Posterior vena cava (tissue), 2 donors: ENCODE data around the gene LGALS9. TPM values are rescaled to one million over a fixed set of nuclear protein-coding genes. Genes with fewer than 3 reads are reported as not detected.
A peak's percentile ranks its signal among the peaks of the same experiment; 100 is the strongest.

ENCODE experiments used
- DNase-seq: peaks from one replicate; pipeline ENCODE4 v3.0.0-alpha.2; 2020; ENCODE audit warnings: low spot score
- intact Hi-C, 2 donors: fragments of 100-400 bp; cut with DNase I; formaldehyde crosslinking; loops; one replicate each; pipeline versions ENCODE4 v1.14.1 to v1.14.2; 2022 to 2023
- long read RNA-seq, 2 donors: library from polyadenylated mRNA; unstranded; transcript quantifications; one replicate each; pipeline ENCODE4 v2.0.0, GENCODE V29; 2020 to 2021
- total RNA-seq, 2 donors: library from RNA; stranded (reverse); fragmentation: NEBNext Ultra II Directional; extraction: Animal tissue kit (Norgen Biotek cat#: 25700); gene quantifications; one replicate each; pipeline ENCODE4 v1.2.1, GENCODE V29; 2021
- donor health status: DM: yes; HTN: yes; CAD: no.
- donor health status: DM: yes; HTN: yes; CAD: no.

The LGALS9 gene
- 10 to 100 TPM; 53.9 to 56.9 TPM for total RNA-seq
- long read RNA-seq, donor 1, partial matches to known transcripts, result 2 of 7 reads
- long read RNA-seq, donor 1, other reads (novel, unspliced or antisense), result 2 of 7 reads
- long read RNA-seq, donor 2, transcript LGALS9-201 (10 exons, 3,018 nt), result major isoform, 9 of 24 reads
- long read RNA-seq, donor 2, partial matches to known transcripts, result 6 of 24 reads
- long read RNA-seq, donor 2, other reads (novel, unspliced or antisense), result 3 of 24 reads

GRCh38 chr17:27630607-27631410, at the start of gene LGALS9:
Gene LGALS9, plus strand, starts transcription at chr17:27631188. Its CDS starts 78 bp downstream, at chr17:27631266.
- DNase-seq, result no peak
- intact Hi-C loops, result no loop called here

GRCh38 chr17:27582696-27583095, 48.3 kb upstream of the LGALS9 start:
- intact Hi-C loops, result no loop called here
- DNase-seq, result no peak

GRCh38 chr17:27585153-27585681, 45.8 kb upstream of the LGALS9 start:
- DNase-seq, result no peak
- intact Hi-C loops, result no loop called here

GRCh38 chr17:27585792-27586191, 45.2 kb upstream of the LGALS9 start:
- intact Hi-C loops, result no loop called here
- DNase-seq, result no peak

- DNase-seq, result no peak
- intact Hi-C loops, result no loop called here
These were observed 44.7 kb upstream of the LGALS9 start for GRCh38 chr17:27586203-27586721.

GRCh38 chr17:27588354-27588753, 42.6 kb upstream of the LGALS9 start:
- no peak for DNase-seq
- intact Hi-C loops, result no loop called here

- intact Hi-C loops, result no loop called here
These were observed 40.1 kb upstream of the LGALS9 start for GRCh38 chr17:27590864-27591263.

GRCh38 chr17:27591986-27592385, 39.0 kb upstream of the LGALS9 start:
- intact Hi-C loops, result no loop called here
- DNase-seq, result no peak

More at GRCh38 chr17:27590864-27591263, 40.1 kb upstream of the LGALS9 start:
- DNase-seq, result no peak

GRCh38 chr17:27593232-27593856, 37.6 kb upstream of the LGALS9 start:
- no peak for DNase-seq
- intact Hi-C loops, result no loop called here

- intact Hi-C loops, result no loop called here
- DNase-seq, result no peak
These were observed 37.1 kb upstream of the LGALS9 start for GRCh38 chr17:27593857-27594255.

GRCh38 chr17:27595208-27595607, 35.8 kb upstream of the LGALS9 start:
- intact Hi-C loops, result no loop called here

GRCh38 chr17:27596096-27596495, 34.9 kb upstream of the LGALS9 start:
- intact Hi-C loops, result loop anchor here in 1 of 2 donors (2.0 kb wide), 1 partner anchor 359 kb away; no protein-coding TSS in a partner anchor
- DNase-seq, result no peak

More at GRCh38 chr17:27595208-27595607, 35.8 kb upstream of the LGALS9 start:
- peak; percentile 11 for DNase-seq

GRCh38 chr17:27596566-27597187, 34.3 kb upstream of the LGALS9 start:
- intact Hi-C loops, result loop anchor here in 1 of 2 donors (2.0 kb wide), 1 partner anchor 360 kb away; no protein-coding TSS in a partner anchor
- DNase-seq, result peak; percentile 74

GRCh38 chr17:27597188-27597580, 33.8 kb upstream of the LGALS9 start:
- intact Hi-C loops, result loop anchor here in 1 of 2 donors (2.0 kb wide), 1 partner anchor 360 kb away; no protein-coding TSS in a partner anchor

GRCh38 chr17:27597783-27598320, 33.1 kb upstream of the LGALS9 start:
- intact Hi-C loops, result loop anchor here in 1 of 2 donors (2.0 kb wide), 1 partner anchor 361 kb away; no protein-coding TSS in a partner anchor
- peak; percentile 70 for DNase-seq

More at GRCh38 chr17:27597188-27597580, 33.8 kb upstream of the LGALS9 start:
- DNase-seq, result peak; percentile 59

GRCh38 chr17:27598337-27599050, 32.5 kb upstream of the LGALS9 start:
- DNase-seq, result peak; percentile 58
- intact Hi-C loops, result no loop called here

GRCh38 chr17:27600471-27600870, 30.5 kb upstream of the LGALS9 start:
- intact Hi-C loops, result loop anchor here (5.0 kb wide), 4 partner anchors 52 to 363 kb away; no protein-coding TSS in a partner anchor
- DNase-seq, result no peak
